ENCODE data around the gene ZAR1L.

The ZAR1L gene

GRCh38 chr13:32278426-32278825 lies 36.7 kb downstream of the ZAR1L start:
- Histone ChIP-seq H3K4me1 (ENCODE audit: insufficient read depth, low read length, poor library complexity, severe bottlenecking) (no peaks in the 10 kb centered on the region), H3K9ac (ENCODE audit: low read depth, low read length, poor library complexity, severe bottlenecking) (no peak overlapping the region), H3K36me3 (ENCODE audit: insufficient read depth, low read length) (no peaks in the 10 kb centered on the region), H4K20me1 (ENCODE audit: insufficient read depth, low read length, poor library complexity, severe bottlenecking) (no peaks in the 10 kb centered on the region), H2AFZ (ENCODE audit: low read length) (no peak overlapping the region), H3K9me3 (ENCODE audit: insufficient read depth, low read depth, low read length) (no peaks in the 10 kb centered on the region), H3K9me2 (replicated peaks; ENCODE audit: low read depth, low read length) (no peaks in the 10 kb centered on the region), H3K27me3 (ENCODE audit: insufficient read depth, low read length, poor library complexity, severe bottlenecking) (no peaks in the 10 kb centered on the region), H3K4me3 (ENCODE audit: low read length, poor library complexity, severe bottlenecking) (no peak overlapping the region), H3F3A (ENCODE audit: low read depth) (no peaks in the 10 kb centered on the region), H3K4me2 (ENCODE audit: low read depth, low read length, poor library complexity, severe bottlenecking) (no peak overlapping the region), H3K79me2 (ENCODE audit: insufficient read depth, low read length) (no peaks in the 10 kb centered on the region)
- TF ChIP-seq CTCF (conservative IDR thresholded peaks at IDR 0.05; ENCODE audit: low read length) (no peak), EZH2phosphoT487 (IDR thresholded peaks at IDR 0.05; ENCODE audit: borderline replicate concordance) (no peak)

DNA sequence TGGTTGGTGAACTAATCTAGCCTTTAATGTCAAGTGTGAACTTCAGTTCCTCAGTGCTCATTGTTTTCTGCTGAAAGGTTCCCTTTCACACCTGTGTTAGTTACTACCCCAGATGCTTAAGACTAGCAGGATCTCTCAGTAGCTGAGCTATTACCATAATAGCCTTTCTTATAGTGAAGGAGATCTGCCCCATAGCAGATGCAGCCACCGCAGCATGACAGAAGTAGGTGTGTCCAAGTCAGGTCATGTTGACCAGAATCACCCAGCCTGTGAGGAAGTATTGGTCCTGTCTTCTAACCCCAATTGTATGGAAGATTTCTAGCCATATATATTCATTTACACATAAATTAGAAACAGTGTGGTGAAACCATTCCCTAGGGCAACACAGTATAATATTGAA lies 37.3 kb downstream of the ZAR1L start:
- Histone ChIP-seq H3K36me3 (ENCODE audit: insufficient read depth, low read length) (no peaks in the 10 kb centered on the region), H3K9ac (ENCODE audit: low read depth, low read length, poor library complexity, severe bottlenecking) (no peak overlapping the region), H3K9me2 (replicated peaks; ENCODE audit: low read depth, low read length) (no peaks in the 10 kb centered on the region), H3K4me3 (ENCODE audit: low read length, poor library complexity, severe bottlenecking) (no peak overlapping the region), H2AFZ (ENCODE audit: low read length) (no peak overlapping the region), H3K4me1 (ENCODE audit: insufficient read depth, low read length, poor library complexity, severe bottlenecking) (no peaks in the 10 kb centered on the region), H3K4me2 (ENCODE audit: low read depth, low read length, poor library complexity, severe bottlenecking) (no peak overlapping the region), H3F3A (ENCODE audit: low read depth) (no peaks in the 10 kb centered on the region), H4K20me1 (ENCODE audit: insufficient read depth, low read length, poor library complexity, severe bottlenecking) (no peaks in the 10 kb centered on the region), H3K9me3 (ENCODE audit: insufficient read depth, low read depth, low read length) (no peaks in the 10 kb centered on the region), H3K79me2 (ENCODE audit: insufficient read depth, low read length) (no peaks in the 10 kb centered on the region), H3K27me3 (ENCODE audit: insufficient read depth, low read length, poor library complexity, severe bottlenecking) (no peaks in the 10 kb centered on the region)
- TF ChIP-seq EZH2phosphoT487 (IDR thresholded peaks at IDR 0.05; ENCODE audit: borderline replicate concordance), result no peak
- no peak for TF ChIP-seq CTCF (conservative IDR thresholded peaks at IDR 0.05; ENCODE audit: low read length)

GRCh38 chr13:32272021-32272683 lies 43.0 kb downstream of the ZAR1L start:
- H3K27me3 ChIP-seq (ENCODE audit: insufficient read depth, low read length, poor library complexity, severe bottlenecking), result no peaks in the 10 kb centered on the region
- no peaks in the 10 kb centered on the region for H3K4me1 ChIP-seq (ENCODE audit: insufficient read depth, low read length, poor library complexity, severe bottlenecking)
- H3K9me3 ChIP-seq (ENCODE audit: insufficient read depth, low read depth, low read length), result no peaks in the 10 kb centered on the region
- TF ChIP-seq EZH2phosphoT487 (IDR thresholded peaks at IDR 0.05; ENCODE audit: borderline replicate concordance), result no peak
- TF ChIP-seq CTCF (conservative IDR thresholded peaks at IDR 0.05; ENCODE audit: low read length), result no peak
- no peaks in the 10 kb centered on the region for H4K20me1 ChIP-seq (ENCODE audit: insufficient read depth, low read length, poor library complexity, severe bottlenecking)
- no peak overlapping the region for H3K9ac ChIP-seq (ENCODE audit: low read depth, low read length, poor library complexity, severe bottlenecking)
- no peaks in the 10 kb centered on the region for H3F3A ChIP-seq (ENCODE audit: low read depth)
- no peaks in the 10 kb centered on the region for H3K9me2 ChIP-seq (replicated peaks; ENCODE audit: low read depth, low read length)
- H3K79me2 ChIP-seq (ENCODE audit: insufficient read depth, low read length), result no peaks in the 10 kb centered on the region
- H3K36me3 ChIP-seq (ENCODE audit: insufficient read depth, low read length), result no peaks in the 10 kb centered on the region
- H2AFZ ChIP-seq (ENCODE audit: low read length), result no peak overlapping the region
- H3K4me2 ChIP-seq (ENCODE audit: low read depth, low read length, poor library complexity, severe bottlenecking), result no peak overlapping the region
- no peak overlapping the region for H3K4me3 ChIP-seq (ENCODE audit: low read length, poor library complexity, severe bottlenecking)

All from Loucy (cell line).